OCI-LY7 (cell line): ENCODE results near the gene NKX2-8.

Source experiments
- CTCF ChIP-seq: fragments of 200-600 bp; sonication (generic); conservative IDR thresholded peaks from 2 replicates; pipeline ENCODE4 v1.5.1; 2014; ENCODE audit warnings: mild to moderate bottlenecking, antibody characterized with exemption, low read length, moderate library complexity, mixed read lengths
- EZH2phosphoT487 ChIP-seq: fragments of 200-600 bp; sonication (generic); IDR thresholded peaks from 2 replicates; pipeline ENCODE4 v1.6.1; 2018; ENCODE audit warnings: low read depth, borderline replicate concordance, mild to moderate bottlenecking, mixed run types, antibody characterized with exemption, low read length, moderate library complexity, mixed read lengths

GRCh38 chr14:36583242-36583892 lies 953 bp upstream of the NKX2-8 start:
- TF ChIP-seq CTCF: no peak
- TF ChIP-seq EZH2phosphoT487: no peak
